MM.1S (cell line): ENCODE measurements around the gene MBD5.

Experiments
- DNase-seq: peaks from one replicate; pipeline ENCODE4 v3.0.0-alpha.2; 2015
- H2AFZ ChIP-seq: fragments of 300-600 bp; sonication (generic); 2 replicates; pipeline ENCODE4 v1.6.0; 2016; ENCODE audit warnings: antibody characterized with exemption, low read length
- H3F3A ChIP-seq: fragments of 300-600 bp; sonication (generic); 2 replicates; pipeline ENCODE4 v1.6.1; 2016; ENCODE audit warnings: mild to moderate bottlenecking, antibody characterized with exemption, low read length, moderate library complexity, mixed read lengths; ENCODE audit not compliant: insufficient read depth
- H3K27ac ChIP-seq: fragments of 300-600 bp; sonication (generic); 2 replicates; pipeline ENCODE4 v1.5.1; 2016; ENCODE audit warnings: mild to moderate bottlenecking, low read length
- H3K27me3 ChIP-seq: fragments of 300-600 bp; sonication (generic); replicated peaks from 2 replicates; pipeline ENCODE4 v1.6.0; 2016; ENCODE audit warnings: low read length; ENCODE audit not compliant: insufficient read depth
- H3K36me3 ChIP-seq: fragments of 300-600 bp; sonication (generic); replicated peaks from 2 replicates; pipeline ENCODE4 v1.6.1; 2016; ENCODE audit warnings: mild to moderate bottlenecking, low read length, mixed read lengths; ENCODE audit not compliant: insufficient read depth
- H3K4me1 ChIP-seq: fragments of 300-600 bp; sonication (generic); 2 replicates; pipeline ENCODE4 v1.6.1; 2016; ENCODE audit warnings: low read length, mixed read lengths
- H3K4me2 ChIP-seq: fragments of 300-600 bp; sonication (generic); 2 replicates; pipeline ENCODE4 v1.6.0; 2016; ENCODE audit warnings: low read depth, low read length
- H3K4me3 ChIP-seq: fragments of 300-600 bp; sonication (generic); 2 replicates; pipeline ENCODE4 v1.5.1; 2016; ENCODE audit warnings: low read length, mixed read lengths
- H3K79me2 ChIP-seq: fragments of 300-600 bp; sonication (generic); 2 replicates; pipeline ENCODE4 v1.6.1; 2016; ENCODE audit warnings: mixed run types, low read length, mixed read lengths
- H3K9ac ChIP-seq: fragments of 300-600 bp; sonication (generic); 2 replicates; pipeline ENCODE4 v1.6.1; 2016; ENCODE audit warnings: low read length, mixed read lengths
- H3K9me2 ChIP-seq: fragments of 300-600 bp; sonication (generic); replicated peaks from 2 replicates; pipeline ENCODE4 v1.6.1; 2016; ENCODE audit warnings: mild to moderate bottlenecking, low read length, mixed read lengths; ENCODE audit not compliant: insufficient read depth
- H3K9me3 ChIP-seq: fragments of 300-600 bp; sonication (generic); replicated peaks from 2 replicates; pipeline ENCODE4 v1.6.1; 2016; ENCODE audit warnings: mild to moderate bottlenecking, low read length, mixed read lengths; ENCODE audit not compliant: insufficient read depth
- H4K20me1 ChIP-seq: fragments of 300-600 bp; sonication (generic); 2 replicates; pipeline ENCODE4 v1.6.1; 2016; ENCODE audit warnings: mild to moderate bottlenecking, low read length, moderate library complexity, mixed read lengths; ENCODE audit not compliant: insufficient read depth
- EZH2 ChIP-seq: fragments of 300-600 bp; sonication (generic); optimal IDR thresholded peaks from 2 replicates; pipeline ENCODE3; 2017; ENCODE audit warnings: low read depth, mild to moderate bottlenecking, antibody characterized with exemption, low read length, mixed read lengths
- EZH2phosphoT487 ChIP-seq: fragments of 300-600 bp; sonication (generic); IDR thresholded peaks from 2 replicates; pipeline ENCODE4 v1.6.1; 2018; ENCODE audit warnings: antibody characterized with exemption, low read length
- TF ChIP-seq, protein P1 (sequence below): fragments of 300-600 bp; sonication (generic); IDR thresholded peaks from 2 replicates; pipeline ENCODE4 v1.5.1; 2016; ENCODE audit warnings: antibody characterized with exemption, low read length, mixed read lengths

The MBD5 gene

GRCh38 chr2:148110184-148110583, 89.3 kb downstream of the MBD5 start:
- Histone ChIP-seq H3K27ac (no peak overlapping the region), H3K36me3 (no peaks in the 10 kb centered on the region; the same call in 1 of the 2 replicates), H3K79me2 (no peaks in the 10 kb centered on the region), H2AFZ (no peak overlapping the region), H3K9me2 (no peaks in the 10 kb centered on the region), H3K9ac (no peak overlapping the region), H3K4me1 (peaks cover 14% of the 10 kb centered on the region), H4K20me1 (no peaks in the 10 kb centered on the region), H3F3A (no peaks in the 10 kb centered on the region), H3K27me3 (no peaks in the 10 kb centered on the region), H3K4me3 (no peak overlapping the region), H3K4me2 (peak overlapping the region; percentile 51; the same call in 1 of the 2 replicates), H3K9me3 (no peaks in the 10 kb centered on the region)
- TF ChIP-seq EZH2phosphoT487 (no peak), EZH2 (no peak)
- TF ChIP-seq, protein P1, sequence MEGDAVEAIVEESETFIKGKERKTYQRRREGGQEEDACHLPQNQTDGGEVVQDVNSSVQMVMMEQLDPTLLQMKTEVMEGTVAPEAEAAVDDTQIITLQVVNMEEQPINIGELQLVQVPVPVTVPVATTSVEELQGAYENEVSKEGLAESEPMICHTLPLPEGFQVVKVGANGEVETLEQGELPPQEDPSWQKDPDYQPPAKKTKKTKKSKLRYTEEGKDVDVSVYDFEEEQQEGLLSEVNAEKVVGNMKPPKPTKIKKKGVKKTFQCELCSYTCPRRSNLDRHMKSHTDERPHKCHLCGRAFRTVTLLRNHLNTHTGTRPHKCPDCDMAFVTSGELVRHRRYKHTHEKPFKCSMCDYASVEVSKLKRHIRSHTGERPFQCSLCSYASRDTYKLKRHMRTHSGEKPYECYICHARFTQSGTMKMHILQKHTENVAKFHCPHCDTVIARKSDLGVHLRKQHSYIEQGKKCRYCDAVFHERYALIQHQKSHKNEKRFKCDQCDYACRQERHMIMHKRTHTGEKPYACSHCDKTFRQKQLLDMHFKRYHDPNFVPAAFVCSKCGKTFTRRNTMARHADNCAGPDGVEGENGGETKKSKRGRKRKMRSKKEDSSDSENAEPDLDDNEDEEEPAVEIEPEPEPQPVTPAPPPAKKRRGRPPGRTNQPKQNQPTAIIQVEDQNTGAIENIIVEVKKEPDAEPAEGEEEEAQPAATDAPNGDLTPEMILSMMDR = no peak
- peak; percentile 8 for DNase-seq

DNA sequence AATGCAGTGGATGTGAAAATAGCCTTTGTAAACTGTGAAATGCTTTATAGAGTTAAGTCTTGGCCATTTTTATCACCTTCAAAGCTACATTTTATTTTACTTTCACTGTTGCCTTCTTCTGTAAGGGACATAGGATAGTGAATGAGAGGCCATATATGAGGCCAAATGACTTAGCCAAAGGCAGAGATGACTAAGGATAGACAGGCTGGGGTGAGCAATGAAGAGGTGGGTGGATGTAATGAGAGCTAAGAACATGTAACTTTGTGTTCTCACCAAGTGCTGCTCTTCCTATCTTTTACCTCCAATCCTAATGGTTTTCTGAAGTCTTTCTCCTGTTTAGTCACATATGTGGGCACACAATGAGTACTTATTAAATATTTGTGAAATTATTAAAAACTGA, 101.9 kb downstream of the MBD5 start:
- no peaks in the 10 kb centered on the region for H3K27me3 ChIP-seq
- DNase-seq = no peak
- no peaks in the 10 kb centered on the region for H3F3A ChIP-seq
- no peaks in the 10 kb centered on the region for H3K36me3 ChIP-seq
- H3K9me3 ChIP-seq = no peaks in the 10 kb centered on the region
- H4K20me1 ChIP-seq = no peaks in the 10 kb centered on the region
- H2AFZ ChIP-seq = no peak overlapping the region
- H3K9ac ChIP-seq = no peak overlapping the region
- no peak overlapping the region for H3K4me3 ChIP-seq
- TF ChIP-seq, protein P1 = no peak
- TF ChIP-seq EZH2phosphoT487 = no peak
- TF ChIP-seq EZH2 = no peak
- no peak overlapping the region for H3K27ac ChIP-seq
- no peaks in the 10 kb centered on the region for H3K79me2 ChIP-seq
- no peaks in the 10 kb centered on the region for H3K9me2 ChIP-seq
- no peaks in the 10 kb centered on the region for H3K4me1 ChIP-seq
- no peak overlapping the region for H3K4me2 ChIP-seq

DNA sequence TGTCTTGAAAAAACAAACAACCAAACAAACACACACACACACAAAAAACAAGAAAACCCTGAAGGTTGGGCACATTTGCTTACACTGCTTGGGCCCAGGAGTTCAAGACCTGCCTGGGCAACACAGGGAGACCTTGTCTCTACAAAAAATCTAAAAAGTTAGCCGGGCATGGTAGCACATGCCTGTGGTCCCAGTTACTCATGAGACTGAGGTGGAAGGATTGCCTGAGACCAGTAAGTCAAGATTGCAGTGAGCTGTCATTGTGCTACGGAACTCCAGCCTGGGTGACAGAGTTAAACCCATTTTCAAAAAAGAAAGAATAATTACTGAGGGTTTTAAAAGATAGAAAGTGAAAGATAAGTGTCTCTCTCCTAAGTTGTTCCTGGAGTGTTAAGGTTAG, 103.4 kb downstream of the MBD5 start:
- no peak overlapping the region for H3K4me3 ChIP-seq
- no peaks in the 10 kb centered on the region for H3K9me2 ChIP-seq
- no peaks in the 10 kb centered on the region for H4K20me1 ChIP-seq
- H3F3A ChIP-seq = no peaks in the 10 kb centered on the region
- no peak overlapping the region for H2AFZ ChIP-seq
- no peaks in the 10 kb centered on the region for H3K4me1 ChIP-seq
- H3K27me3 ChIP-seq = no peaks in the 10 kb centered on the region
- no peaks in the 10 kb centered on the region for H3K36me3 ChIP-seq
- H3K9me3 ChIP-seq = no peaks in the 10 kb centered on the region
- H3K27ac ChIP-seq = no peak overlapping the region
- TF ChIP-seq, protein P1 = no peak
- TF ChIP-seq EZH2phosphoT487 = no peak
- no peak for TF ChIP-seq EZH2
- H3K79me2 ChIP-seq = no peaks in the 10 kb centered on the region
- no peak overlapping the region for H3K9ac ChIP-seq
- H3K4me2 ChIP-seq = no peak overlapping the region
- no peak for DNase-seq
